GM20431 (cell line): Measurements from ENCODE around the gene S100A9.
"Not testable (repeated sequence)": the region's sequence is repeated elsewhere in the genome, so short reads cannot be mapped to it uniquely, and the experiment has no call there.

Experiments
- in situ Hi-C: fragments of 300-500 bp; cut with MseI, MboI; formaldehyde crosslinking; loops from one replicate; pipeline ENCODE4 v1.15.0; 2020; ENCODE audit warnings: low sequenced_read_pairs; ENCODE audit not compliant: unreplicated experiment

Gene S100A9

DNA sequence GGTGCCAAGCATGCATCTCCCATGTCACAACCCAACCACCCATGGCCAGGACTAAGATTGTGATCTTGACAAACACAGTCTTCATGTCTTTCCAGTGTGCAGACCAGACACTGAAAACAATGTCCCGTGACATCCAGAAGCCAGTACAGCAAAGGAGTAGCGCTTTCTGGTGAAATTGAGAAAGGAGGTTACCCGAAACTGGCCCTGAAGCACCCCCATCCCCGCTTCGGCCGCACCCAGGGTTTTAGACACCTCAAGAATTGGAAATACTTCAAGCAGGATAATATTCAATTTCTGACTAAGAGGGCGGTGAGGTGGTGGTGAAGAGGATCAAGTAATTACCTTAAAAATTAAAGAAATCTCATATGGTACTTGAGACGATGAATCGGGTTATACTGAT lies 43.8 kb downstream of the S100A9 start:
- in situ Hi-C loops, result no loop called here

DNA sequence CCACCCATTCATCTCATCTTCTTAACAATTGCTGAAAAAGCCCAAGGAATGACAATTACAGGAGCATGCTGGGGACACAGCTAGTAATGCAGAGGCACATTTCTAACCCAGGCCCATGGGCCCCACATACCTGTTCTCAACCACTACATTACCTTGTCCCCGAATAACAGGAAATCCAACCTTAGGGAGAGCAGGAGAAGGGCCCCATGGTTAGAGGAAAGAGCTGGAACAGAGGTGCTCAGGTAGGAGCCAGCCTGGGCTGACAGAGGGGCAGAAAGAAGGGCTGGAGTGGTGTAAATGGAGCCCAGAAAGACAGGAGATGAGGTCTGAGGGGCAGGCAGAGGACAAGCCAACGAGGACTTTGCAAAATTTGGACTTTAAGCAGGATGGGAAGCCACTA lies 44.6 kb downstream of the S100A9 start:
- in situ Hi-C loops, result no loop called here

DNA sequence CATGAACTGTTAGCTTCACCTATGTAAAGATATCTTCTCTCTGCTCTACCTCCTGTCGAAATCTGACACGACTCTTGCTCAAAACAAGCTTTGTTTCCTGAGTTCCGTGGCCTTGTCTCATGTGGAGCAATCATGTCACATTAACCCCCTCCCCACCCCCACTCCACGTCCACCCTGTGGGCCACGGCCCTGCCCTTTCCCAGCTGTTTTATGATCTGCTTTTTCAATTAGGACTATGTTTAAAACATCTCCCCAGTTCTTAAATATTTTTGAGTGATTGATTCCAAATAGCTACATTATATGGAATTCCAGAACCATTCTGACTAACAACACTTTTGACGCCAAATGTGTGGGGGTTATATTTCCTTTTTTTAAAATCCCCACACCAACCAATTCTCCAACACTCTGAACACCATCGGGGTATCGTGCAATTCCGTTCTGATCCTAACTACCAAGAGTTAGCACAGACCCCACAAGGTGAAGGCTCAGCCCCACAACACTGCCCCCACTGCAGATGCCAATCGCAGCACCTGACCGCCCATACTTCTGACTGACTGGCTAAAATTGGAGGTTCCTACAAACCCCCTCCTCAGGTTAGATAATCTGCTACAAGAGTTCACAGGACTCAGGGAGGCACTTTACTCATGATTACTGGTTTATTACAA lies 45.9 kb downstream of the S100A9 start:
- in situ Hi-C loops, result no loop called here

DNA sequence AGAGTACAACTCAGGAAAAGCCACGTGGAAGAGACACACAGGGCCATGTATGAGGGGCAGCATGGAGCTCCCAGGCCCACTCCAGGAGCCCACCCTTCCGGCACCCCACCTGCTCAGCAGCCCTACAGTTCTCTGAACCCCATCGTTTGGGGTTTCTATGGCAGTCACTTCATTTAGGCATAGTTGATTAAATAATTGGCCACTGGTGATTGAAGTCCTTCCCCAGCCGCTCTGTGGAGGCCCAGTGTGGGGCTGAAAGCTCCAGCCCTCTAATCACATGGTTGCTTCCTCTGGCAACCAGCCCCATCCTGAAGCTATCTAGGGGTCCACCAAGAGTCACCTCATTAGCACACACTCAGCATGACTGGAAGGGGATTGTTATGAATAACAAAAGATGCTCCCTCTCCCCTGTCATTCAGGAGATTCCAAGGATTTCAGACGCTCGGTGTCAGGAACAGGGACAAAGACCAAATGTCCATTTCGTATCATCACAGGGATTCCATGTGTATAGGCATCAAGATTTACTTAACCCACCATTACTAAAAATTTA lies 46.5 kb downstream of the S100A9 start:
- in situ Hi-C loops, result no loop called here

DNA sequence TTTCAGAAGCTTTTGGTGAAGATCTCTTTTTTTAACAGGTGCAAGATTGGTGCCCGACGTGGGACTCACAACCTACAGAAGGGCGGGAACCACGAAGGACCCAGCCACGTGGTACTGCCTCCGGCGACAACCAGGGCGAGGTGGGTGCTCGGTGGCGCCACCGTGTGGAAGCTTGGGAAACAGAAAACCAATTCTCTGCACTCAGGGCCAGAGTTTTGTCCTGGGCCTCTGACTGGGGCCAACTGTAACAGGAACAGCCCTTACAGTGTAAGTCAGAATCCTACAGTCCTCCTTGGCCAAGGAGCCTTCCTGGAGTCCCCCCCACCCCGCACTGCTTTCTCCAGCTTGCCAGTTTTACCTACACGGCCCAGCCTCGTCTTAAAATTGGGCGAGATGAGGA lies 47.1 kb downstream of the S100A9 start:
- in situ Hi-C loops, result no loop called here

DNA sequence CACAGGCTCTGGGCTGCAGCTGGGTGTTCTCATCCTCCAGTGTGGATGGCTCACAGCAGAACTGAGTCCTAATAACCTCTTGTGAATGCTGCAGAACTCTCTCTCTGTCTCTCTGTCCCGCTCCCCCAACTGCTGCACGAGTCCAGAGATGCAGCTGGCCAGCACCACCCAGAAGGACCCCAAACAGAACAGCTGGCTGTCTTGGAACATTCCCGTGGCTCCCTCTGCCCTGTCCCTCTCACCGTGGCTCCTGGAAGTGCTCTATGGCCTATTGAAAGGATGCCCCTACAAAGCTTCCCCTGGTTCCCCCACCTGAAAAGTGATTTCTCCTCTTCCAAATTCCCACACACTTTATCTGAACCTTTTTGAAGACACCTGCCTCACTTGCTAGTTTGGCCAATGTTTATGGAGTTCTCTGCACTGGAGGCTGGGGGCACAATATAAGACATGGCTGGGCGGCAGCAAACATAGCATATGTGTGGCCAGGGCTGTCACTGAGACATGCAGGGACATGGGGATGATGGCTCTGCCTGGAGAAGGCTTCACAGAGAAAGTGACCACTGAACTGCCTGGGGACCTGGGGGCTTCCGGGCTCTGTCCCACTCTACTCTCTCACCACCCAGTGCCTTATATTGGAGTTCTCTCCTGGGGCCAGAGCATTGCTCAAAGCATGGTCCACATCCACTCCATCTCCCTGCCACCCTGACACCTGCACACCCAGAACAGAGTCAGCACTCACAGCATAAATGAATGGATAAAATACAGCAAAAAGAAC lies 48.4 kb downstream of the S100A9 start:
- in situ Hi-C loops, result not testable (repeated sequence)

DNA sequence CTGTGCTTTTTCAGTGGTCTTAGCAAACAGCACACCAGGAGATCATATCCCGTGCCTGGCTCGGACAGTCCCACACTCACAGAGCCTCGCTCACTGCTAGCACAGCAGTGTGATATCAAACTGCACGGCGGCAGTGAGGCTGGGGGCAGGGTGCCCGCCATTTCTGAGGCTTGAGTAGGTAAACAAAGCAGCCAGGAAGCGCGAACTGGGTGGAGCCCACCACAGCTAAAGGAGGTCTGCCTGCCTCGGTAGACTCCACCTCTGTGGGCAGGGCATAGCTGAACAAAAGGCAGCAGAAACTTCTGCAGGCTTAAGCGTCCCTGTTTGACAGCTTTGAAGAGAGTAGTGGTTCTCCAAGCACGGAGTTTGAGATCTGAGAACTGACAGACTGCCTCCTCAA lies 49.6 kb downstream of the S100A9 start:
- in situ Hi-C loops, result not testable (repeated sequence)
